ENCODE measurements around the gene EPHA6.

EPHA6 gene

DNA sequence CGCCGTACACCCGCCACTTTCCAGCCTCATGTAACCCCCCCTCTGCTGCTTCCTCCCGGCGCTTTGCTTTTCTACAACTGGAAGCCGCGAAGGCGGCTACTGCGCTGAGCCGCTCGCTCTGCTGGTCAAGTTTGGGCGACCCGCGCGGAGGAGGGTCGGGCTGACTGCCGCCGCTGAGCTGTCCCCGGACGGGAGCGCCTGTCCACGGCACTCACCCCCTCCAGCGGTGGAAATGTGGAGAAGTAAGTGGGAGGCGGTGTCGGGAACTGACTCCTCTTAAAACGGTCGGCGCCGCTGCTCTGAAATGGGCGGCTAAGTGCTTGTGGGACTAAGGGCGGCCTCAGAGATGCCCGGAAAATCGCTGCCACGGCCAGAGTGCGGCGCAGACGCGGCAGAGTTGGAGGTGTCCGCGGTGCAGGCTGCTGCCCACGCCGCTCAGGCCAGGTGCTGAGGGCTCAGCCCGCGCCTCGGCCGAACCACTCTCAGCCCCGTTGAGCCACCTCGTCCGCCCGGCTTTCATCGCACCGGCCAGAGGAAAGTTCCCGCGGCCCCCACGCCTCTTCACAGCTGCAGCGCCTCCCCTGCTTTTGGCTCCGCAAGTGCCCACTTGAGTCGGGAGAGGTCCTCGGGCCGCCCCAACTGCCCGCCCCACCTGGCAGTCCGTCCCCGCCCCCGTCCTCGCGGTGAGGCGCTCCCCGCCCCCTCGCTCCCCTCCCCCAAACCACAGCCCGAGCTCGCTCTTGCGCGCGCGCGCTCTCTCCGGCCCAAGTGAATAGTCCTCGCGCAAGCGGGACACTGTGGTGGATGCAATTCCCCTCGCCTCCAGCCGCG is at the start of gene EPHA6:
EPHA6 (plus strand) TSS at position 775 of the 831 bp plus-strand sequence.
- no peak for DNase-seq (ENCODE audit: low spot score)

DNA sequence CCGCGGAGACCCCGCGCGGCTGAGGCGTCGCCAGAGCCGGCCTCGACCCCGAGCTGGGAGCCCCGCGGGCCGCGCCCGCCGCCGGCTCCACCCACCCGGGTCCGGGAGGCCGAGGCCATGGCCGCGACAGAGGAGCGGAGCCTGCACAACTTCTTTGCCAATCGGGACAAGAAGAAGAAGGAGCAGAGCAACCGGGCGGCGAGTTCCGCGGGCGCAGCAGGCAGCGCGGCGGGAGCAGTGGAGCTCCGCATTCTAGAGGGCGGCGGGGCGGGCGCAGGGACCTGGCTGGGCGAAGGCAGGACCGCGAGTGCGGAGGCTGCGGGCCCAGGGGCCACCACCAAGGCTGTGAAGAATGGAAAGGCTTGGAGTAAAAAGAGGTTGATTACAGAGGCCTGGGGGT is 37.6 kb upstream of the EPHA6 start:
- DNase-seq (ENCODE audit: low spot score) = no peak

DNA sequence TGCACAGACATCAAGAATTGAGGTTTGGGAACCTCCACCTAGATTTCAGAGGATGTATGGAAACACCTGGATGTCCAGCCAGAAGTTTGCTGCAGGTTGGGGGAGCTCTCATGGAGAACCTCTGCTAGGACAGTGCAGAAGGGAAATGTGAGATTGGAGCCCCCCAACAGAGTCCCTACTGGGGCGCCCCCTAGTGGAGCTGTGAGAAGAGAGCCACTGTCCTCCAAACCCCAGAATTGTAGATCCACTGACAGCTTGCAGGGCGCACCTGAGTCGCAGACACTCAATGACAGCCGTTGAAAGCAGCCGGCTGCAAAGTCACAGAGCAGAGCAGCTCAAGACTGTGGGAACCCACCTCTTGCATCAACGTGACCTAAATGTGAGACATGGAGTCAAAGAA is 34.6 kb upstream of the EPHA6 start:
- no peak for DNase-seq (ENCODE audit: low spot score)

DNA sequence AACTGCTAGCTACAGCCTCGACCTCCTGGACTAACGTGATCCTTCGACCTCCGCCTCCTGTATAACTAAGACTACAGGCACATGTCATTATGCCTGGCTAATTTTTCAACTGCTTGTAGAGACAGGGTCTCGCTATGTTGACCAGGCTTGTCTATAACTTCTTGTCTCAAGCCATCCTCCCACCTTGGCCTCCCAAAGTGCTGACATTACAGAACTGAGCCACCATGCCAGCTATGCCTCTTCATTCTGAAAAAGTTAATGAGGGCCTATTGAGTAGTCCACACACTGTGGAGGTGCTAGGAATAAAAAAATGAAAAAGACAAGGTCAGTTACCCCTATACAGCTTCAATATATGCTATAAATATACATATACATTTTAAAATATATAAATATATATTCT is 18.3 kb upstream of the EPHA6 start:
- no peak for DNase-seq (ENCODE audit: low spot score)

DNA sequence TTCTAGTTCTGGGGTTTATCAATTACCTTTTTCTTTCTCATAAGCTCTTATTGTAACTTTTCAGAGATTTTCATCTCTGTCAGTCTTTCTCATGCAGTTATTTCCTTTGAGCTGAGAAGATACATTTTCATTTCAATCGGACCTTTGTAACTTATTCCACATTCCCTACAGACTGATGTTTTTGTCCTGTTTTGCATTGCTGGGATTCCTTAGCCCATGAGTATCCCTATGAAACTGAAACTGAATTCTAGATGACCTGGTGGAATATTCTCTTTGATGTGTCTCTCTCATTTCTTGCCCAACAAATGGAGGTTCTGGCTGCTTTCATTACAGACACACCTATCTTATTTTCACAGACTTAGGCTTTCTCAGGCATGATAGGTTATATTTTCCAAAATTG is 10.5 kb upstream of the EPHA6 start:
- no peak for DNase-seq (ENCODE audit: low spot score)

DNA sequence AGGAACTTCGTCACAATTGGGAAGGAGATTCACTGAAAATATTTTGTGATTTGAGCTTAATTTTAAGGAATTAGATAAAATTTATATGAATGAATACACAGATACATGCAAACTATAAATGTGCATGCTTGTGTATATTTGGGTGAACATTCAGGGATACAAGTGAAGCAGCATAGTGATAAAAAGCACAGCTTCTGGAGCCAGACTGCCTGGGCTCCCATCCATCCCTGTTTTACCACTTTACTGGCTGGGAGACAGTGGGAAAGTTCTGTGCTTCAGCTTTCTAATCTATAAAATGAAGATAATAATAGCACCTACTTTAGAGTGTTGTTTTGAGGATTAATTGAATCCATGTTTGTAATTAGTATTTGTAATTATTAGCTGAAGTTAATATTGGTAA is 8.1 kb upstream of the EPHA6 start:
- no peak for DNase-seq (ENCODE audit: low spot score)

DNA sequence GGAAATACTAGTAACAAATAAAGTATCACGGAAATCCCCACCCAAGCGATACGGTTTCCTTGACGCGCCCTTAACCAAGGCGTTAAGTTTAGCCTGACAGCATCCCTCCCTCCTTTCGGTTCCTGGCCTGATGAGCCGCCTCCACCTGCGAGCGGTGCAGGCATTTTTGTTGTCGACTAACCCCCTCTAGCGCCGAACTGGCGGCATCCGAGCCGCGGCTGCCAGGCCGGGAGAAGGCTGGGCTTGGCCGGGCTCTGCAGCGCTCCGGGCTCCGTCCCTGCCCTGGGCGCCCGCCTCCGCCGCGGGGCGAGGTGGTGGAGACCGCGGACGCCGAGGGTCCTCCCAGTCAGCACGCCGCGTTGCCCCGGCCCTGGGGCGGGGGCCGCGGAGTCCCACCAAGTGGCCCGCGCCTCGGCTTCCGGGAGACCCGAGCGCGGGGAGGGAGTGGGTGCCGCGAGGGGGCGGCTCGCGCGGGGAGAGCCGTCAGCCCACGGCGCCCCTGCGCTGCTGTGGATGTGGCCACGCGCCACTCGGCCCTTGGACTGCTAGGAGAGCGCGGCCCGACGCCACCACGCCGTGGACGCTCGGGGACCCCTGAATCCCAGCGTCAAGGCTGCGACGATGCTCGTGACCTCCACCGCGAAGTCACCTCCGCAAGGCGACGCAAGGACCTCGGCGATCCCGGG is 1.1 kb upstream of the EPHA6 start:
- no peak for DNase-seq (ENCODE audit: low spot score)

DNA sequence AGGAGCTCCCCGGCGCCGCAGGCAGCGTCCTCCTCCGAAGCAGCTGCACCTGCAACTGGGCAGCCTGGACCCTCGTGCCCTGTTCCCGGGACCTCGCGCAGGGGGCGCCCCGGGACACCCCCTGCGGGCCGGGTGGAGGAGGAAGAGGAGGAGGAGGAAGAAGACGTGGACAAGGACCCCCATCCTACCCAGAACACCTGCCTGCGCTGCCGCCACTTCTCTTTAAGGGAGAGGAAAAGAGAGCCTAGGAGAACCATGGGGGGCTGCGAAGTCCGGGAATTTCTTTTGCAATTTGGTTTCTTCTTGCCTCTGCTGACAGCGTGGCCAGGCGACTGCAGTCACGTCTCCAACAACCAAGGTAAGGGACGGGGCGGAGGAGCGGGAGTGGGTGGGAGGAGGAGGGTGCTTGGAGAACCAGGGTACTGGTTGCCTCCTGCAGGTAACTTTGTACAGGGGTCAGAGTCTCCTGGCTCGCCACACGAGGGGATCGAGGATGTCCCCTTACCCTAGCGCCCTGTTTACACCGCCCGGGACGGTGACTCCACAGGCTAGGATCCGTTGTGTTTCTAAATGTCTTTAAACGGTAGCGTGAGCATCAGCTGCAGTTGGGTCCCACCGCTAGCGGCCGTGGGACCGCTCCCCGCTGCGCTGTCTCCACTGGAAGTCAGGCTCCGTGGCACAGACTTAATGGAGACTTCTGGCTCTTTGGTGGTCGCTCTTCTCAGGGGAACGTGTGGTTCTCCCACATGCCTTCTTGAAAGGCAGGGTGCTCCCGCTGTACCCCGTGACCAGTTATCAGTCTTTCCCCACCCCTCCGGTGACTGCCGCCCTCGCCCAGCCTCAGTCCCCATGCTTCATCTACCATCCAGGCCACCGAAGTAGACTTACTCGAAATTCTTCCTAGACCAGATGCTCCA is 515 bp downstream of the EPHA6 start:
- no peak for DNase-seq (ENCODE audit: low spot score)

DNA sequence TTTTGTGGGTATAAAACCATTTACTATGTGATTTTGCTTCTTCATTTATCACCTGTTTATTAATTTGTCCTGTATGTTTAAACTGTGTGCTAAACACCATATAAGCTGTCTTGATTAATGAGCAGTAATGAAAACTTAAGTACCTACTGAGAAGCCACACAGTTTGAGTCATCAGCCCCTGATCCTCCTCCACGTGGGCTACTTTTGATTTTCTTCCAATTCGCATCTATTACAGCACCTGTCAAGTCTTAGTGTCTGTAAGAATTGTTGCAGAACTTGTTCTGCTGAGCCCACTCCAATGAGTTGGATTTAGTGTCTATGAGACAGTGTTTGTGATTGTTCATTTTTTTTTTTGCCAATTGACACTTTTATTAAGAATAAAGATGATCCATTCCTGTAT is 16.8 kb downstream of the EPHA6 start:
- no peak for DNase-seq (ENCODE audit: low spot score)

DNA sequence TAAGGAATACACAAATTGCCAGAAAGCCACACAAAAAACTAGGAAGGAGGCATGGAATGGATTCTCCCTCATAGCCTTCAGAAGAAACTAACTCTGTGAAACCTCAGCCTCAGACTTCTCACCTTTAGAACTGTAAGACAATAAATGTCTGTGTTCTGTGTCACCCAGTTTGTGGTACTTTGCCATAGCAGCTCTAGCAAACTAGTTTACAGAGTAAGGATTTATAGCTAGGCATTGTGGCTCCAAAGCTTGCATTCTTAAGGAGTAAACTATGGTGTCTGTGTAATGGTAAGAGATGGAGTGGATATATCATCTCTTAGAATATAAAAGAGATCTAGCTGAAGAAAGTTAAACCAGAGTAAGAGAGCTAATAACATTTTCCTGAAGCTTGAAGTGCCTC is 18.9 kb downstream of the EPHA6 start:
- no peak for DNase-seq (ENCODE audit: low spot score)

DNA sequence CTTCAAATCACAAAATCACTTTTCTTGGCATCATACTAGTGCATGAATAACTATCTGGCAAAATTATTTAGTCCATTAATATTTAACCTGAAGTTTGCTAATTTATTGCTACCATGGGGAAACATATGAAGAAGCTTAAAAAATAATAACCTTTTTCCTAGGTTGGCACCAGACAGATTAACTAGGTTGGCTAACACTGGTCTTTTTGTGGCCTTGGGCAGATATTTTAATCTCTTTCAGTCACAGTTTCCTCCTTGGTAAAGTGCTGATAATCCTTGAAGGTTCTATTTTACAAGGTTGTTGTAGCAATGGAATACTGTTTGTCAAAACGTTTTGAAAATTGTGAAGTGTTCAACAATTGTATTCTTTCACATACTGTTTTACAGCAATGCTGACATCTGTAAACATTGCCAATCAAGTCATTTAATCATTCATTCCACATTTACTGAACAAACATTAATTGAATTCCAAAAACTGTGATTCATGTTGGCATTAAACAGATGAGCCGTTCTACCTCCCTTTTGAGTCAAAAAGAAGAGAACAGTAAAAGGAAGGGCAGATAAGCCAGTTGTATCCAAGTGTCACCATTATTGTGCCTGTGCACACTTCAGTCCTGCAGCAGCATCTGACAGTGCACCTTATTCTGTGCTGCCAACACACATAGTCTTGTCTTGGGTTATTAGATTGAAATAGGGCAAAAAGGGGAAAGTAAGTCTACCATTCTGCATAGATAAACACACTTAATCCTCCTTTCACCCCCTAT is 21.9 kb downstream of the EPHA6 start:
- DNase-seq (ENCODE audit: low spot score) = no peak

DNA sequence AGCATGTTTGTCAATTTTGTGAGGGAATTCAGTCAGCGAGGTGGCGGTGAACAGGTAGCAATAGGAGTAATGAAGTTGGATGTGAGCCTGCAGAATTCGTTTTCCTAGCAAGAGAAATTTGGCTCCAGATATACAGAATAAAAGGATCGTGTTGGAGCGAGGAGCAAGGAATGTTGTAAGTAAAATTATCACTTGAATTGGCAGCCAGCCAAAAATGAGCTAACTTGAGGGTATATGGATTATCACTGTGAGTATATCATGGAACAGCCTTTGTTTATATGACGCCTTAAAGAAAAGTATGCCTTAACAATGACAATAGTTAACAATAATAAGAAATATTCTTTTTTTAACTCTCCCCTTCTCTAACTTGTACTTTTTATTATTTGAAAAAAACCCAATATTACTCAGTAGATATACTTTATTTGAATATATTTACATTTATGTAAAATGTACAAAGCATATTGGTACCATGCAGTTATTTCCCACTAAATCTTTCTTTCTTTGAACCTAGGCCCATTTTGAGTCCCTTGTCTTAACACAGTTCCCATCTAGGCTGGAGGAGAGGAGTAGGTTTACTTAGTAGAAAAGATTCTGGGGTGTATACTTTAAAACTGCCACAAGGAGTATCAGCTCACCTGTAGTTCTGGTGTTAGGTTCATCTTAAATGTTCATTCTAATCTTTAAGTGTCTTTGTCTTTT is 29.3 kb downstream of the EPHA6 start:
- DNase-seq (ENCODE audit: low spot score) = no peak

DNA sequence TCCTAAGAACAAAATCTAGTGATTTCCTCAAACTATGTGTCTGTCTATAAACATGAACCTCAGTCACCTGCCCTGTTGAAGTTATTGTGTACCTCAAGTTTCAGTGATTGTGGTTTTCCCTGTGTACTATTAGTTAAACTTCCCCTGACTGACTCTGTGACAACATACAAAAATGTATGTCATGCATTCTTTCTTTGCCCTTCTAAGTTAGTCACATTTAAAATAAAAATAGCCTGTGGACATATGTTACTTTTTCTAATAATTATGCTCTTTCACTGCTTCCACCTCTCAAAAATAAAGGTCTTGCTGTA is 29.8 kb downstream of the EPHA6 start:
- DNase-seq (ENCODE audit: low spot score) = no peak

DNA sequence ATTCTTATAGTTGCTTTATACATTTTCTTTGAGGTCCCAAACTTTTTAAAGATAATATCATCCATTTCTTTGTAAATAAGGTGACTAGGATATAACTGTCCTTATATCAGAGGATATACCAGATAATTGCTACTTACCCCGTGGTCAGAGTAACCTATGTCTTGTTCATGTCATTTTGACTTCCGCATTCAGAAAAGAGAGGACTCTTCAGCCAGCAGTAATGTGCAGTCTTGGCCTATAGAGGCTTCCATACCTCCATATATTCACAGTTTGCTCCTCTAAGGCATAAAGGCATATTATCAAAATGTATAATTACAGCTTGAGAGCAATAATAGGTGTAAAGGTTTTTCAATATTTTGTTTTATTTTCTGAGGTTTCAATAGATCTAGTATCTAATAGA is 38.5 kb downstream of the EPHA6 start:
- no peak for DNase-seq (ENCODE audit: low spot score)

DNA sequence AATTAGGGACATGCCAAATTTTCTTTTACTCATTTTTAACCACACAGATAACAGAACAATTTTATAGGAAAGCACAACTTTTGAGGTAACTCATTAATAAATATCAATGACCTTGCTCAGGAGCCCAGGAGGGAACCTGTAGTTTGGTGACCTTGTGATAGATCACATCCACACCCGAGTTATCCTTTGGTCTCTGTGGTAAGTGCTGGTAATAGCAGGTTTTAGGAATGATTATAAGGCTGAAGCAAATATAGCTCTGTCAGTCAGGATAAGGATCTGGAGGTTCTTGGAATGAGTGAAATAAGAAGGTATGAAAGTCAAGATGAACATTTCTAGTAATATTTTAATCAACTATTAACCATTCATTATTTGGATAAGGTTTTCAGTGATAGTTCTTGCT is 46.5 kb downstream of the EPHA6 start:
- DNase-seq (ENCODE audit: low spot score) = no peak

DNA sequence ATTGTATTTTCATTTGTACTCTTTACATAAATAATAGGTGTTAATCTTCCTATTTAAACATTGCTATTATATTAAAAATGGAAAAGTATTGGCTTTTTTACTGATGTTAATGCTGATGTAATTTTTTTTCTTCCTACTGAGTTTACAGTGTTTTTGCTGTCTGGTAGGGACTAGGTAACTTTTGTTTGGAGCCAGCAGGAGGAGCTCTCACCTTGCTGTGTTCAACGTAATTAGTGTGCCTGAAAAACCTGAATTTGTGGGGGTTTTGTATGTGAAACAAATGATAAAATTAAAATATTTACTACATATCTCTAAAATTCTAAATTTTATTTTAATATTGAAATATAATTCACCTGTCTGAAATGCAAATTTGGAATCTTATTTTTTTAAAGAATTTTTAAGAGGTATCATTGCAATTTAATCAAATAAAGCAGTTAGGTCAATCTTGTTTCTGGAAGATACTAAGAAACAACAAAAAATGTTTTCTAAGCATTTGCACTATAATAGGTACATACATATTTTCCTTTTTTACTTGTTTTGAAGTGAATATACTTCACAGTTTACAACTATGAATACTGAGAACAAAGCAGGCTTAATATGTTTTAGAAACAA is 48.8 kb downstream of the EPHA6 start:
- peak; percentile 54 for DNase-seq (ENCODE audit: low spot score)

DNA sequence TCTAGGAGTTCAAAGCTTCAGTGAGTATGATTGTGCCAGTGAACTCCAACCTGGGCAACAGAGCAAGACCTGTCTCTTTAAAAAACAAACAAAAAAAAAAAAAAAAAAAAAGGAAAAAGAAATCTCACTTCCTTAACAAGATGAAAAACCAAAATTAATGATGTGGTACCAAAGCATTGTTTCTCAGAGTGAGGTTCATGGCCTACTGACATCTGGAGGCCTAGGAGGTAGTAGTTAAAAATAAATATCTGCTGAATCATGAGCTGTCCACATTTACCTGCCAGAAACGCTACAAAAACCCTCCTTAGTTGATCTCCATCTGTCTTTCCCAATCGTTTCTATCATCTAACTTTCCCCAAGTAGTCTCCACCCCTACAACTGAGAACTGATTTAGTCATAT is 51.2 kb downstream of the EPHA6 start:
- no peak for DNase-seq (ENCODE audit: low spot score)

DNA sequence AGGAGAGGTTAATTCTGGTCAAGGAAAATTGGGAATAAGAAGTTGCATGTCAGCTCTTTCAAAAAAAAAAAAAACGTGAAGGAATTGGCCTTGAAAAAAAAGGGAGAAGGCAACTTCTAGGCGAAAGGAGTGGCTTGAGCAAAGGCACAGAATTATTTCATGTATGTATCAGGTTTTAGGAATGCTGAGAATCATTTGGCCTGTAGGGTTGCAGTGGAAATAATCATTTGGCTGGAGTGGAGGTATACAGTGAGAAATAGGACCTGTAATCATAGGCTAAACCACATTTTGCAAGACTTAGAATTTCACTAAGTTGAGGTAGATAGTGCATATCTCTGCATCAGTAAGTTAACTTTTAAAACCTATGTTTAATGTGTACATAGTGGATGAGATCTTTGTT is 54.9 kb downstream of the EPHA6 start:
- DNase-seq (ENCODE audit: low spot score) = no peak

DNA sequence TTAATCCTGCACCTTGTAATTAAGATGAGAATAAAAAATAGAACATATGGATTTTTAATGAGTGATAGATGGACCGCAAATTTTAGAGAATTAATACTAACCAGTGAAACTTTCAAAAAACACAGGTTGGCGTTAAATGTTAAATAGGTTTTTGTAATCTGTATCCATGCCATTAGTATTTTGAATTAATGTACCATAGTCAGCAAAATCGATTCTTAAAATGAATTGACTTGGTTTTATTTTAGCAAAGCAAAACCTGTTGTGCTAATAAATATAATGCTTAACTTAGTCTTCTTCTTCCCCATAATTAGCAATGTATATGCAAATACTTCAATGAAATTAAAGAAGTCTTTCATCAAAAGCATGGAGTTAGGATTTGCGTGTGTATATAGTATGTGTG is 63.1 kb downstream of the EPHA6 start:
- no peak for DNase-seq (ENCODE audit: low spot score)

DNA sequence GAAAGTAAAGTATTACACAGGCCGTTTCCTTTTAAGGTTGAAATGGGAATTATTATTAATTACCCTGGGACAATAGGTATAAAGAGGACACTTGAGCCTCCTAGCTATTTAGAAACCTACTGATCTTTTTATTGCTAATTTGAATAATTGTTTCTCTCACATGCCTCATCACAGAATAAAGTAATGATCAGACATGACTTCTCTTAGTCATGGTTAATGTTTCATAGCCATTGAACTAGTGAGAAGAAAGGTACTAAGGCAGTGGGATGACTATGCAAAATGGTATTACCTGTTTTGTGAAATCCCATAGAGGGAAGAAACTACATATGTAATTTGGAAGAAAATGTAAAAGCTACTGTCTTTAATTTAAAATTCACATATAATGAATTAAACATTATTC is 85.6 kb downstream of the EPHA6 start:
- DNase-seq (ENCODE audit: low spot score) = no peak

DNA sequence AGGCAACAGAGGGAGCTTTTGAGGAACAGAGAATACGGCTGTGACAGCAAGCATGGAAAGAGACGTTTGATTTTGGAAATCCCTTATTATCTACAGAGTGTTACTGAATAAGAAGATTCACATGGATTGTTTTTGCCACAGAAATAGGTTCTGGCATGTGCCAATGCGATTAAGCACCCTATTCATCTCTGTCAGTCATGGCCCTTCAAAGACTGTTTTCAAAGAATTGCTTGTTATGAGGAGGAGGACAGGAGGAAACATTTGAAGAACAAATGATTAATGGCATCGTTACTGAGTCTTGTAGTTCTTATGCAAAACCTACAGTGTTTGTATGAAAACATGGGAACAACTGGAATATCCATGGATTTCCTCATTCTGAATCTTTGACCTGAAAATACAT is 86.2 kb downstream of the EPHA6 start:
- DNase-seq (ENCODE audit: low spot score) = no peak

Measured in LoVo (cell line).